HepG2 (cell line): Measurements from ENCODE around the gene FIGNL1. TPM values are rescaled to one million over a fixed set of nuclear protein-coding genes. Genes with fewer than 3 reads are reported as not detected.

Source experiments
- ATAC-seq: fragments of 200-7000 bp; cut with Tn5 transposase; 3 replicates; pipeline ENCODE4 v1.9.1; 2020; ENCODE audit warnings: mild to moderate bottlenecking, moderate library complexity
- BruUV-seq: library from RNA; stranded (reverse); fragments of 400-500 nt; replicated peaks from 2 replicates; lab custom pipeline; 2021; lab: Mats Ljungman, UMichigan
- CTCF ChIA-PET: fragments of 300-600 bp; formaldehyde crosslinking; extraction: SDS; loops from one replicate; lab custom pipeline; 2021; ENCODE audit warnings: low total read pairs, inconsistent platforms, low intra/inter-chr PET ratio; lab: Yijun Ruan, JAX
- POLR2A ChIA-PET: fragments of 350-600 bp; sonication (Branson Sonifier 250); formaldehyde crosslinking; loops from one replicate; lab custom pipeline; 2020; ENCODE audit warnings: antibody characterized with exemption, inconsistent platforms; lab: Yijun Ruan, JAX
- DNase-seq: peaks from one replicate; pipeline ENCODE4 v3.0.0-alpha.2; 2015; ENCODE audit warnings: low spot score
- FAIRE-seq: peaks from 3 replicates; lab custom pipeline; 2011; peaks lifted over from hg19 to GRCh38; lab: Jason Lieb, UNC
- H2AFZ ChIP-seq: one replicate; pipeline ENCODE4 v1.6.1; 2011; ENCODE audit warnings: low read length, inconsistent platforms
- H3K27ac ChIP-seq: fragments of 300-600 bp; 3 replicates; pipeline ENCODE4 v1.8.0; 2011; ENCODE audit warnings: mixed run types, mild to moderate bottlenecking, mixed read lengths, low read length, inconsistent platforms; ENCODE audit not compliant: insufficient read depth; ENCODE audit errors: extremely low read length
- H3K27me3 ChIP-seq, 2 experiments: fragments of 200-600 bp in 1 of 2; 2 replicates in 1 of 2; 3 replicates in 1 of 2; pipeline versions ENCODE4 v1.6.0 to v1.8.0; 2011; ENCODE audit warnings: low read length in 2 of 2, mild to moderate bottlenecking in 2 of 2, moderate library complexity in 2 of 2, inconsistent platforms in 1 of 2; ENCODE audit not compliant: insufficient read depth in 2 of 2, control insufficient read depth in 1 of 2
- H3K36me3 ChIP-seq, 2 experiments: fragments of 200-600 bp in 1 of 2; replicated peaks in 1 of 2; 2 replicates in 1 of 2; 3 replicates in 1 of 2; pipeline versions ENCODE4 v1.5.1 to v1.8.0; 2011; ENCODE audit warnings: low read length in 2 of 2, inconsistent platforms in 1 of 2; ENCODE audit not compliant: insufficient read depth in 2 of 2, control insufficient read depth in 1 of 2
- H3K4me1 ChIP-seq: 2 replicates; pipeline ENCODE4 v1.5.1; 2012; ENCODE audit warnings: low read length, inconsistent platforms; ENCODE audit not compliant: insufficient read depth
- H3K4me2 ChIP-seq: 2 replicates; pipeline ENCODE4 v1.6.0; 2011; ENCODE audit warnings: low read depth, low read length, inconsistent platforms
- H3K4me3 ChIP-seq, 3 experiments: fragments of 200-600 bp in 1 of 3; sonication (generic), shearing (Covaris generic) in 1 of 3; replicated peaks in 1 of 3; 2 replicates each; pipeline ENCODE4 v1.5.1; 2011 to 2016; ENCODE audit warnings: low read length in 3 of 3, inconsistent platforms in 2 of 3, low read depth in 2 of 3, mild to moderate bottlenecking in 2 of 3, control low read depth in 1 of 3, mixed read lengths in 1 of 3; ENCODE audit not compliant: insufficient read depth in 1 of 3
- H3K79me2 ChIP-seq: one replicate; pipeline ENCODE4 v1.6.1; 2011; ENCODE audit warnings: low read length, inconsistent platforms; ENCODE audit not compliant: insufficient read depth
- H3K9ac ChIP-seq: 2 replicates; pipeline ENCODE4 v1.6.0; 2011; ENCODE audit warnings: mild to moderate bottlenecking, low read depth, low read length, inconsistent platforms; ENCODE audit not compliant: insufficient read depth
- H3K9me3 ChIP-seq: 2 replicates; pipeline ENCODE4 v1.5.1; 2012; ENCODE audit warnings: mild to moderate bottlenecking, low read length
- H4K20me1 ChIP-seq: 2 replicates; pipeline ENCODE4 v1.6.0; 2011; ENCODE audit warnings: inconsistent platforms, mild to moderate bottlenecking, low read length, moderate library complexity; ENCODE audit not compliant: insufficient read depth
- ARNT2 ChIP-seq: sonication (generic); formaldehyde crosslinking; IDR thresholded peaks from 2 replicates; pipeline ENCODE4 v1.8.0; 2022; ENCODE audit warnings: mild to moderate bottlenecking, low read depth, missing genetic modification reagents, moderate library complexity
- FOSL1 ChIP-seq: sonication (generic); formaldehyde crosslinking; IDR thresholded peaks from 2 replicates; pipeline ENCODE4 v1.9.0; 2021; ENCODE audit warnings: missing genetic modification reagents, borderline replicate concordance
- HDAC6 ChIP-seq: fragments of 200-600 bp; sonication (generic); IDR thresholded peaks from 2 replicates; pipeline ENCODE4 v1.7.0; 2017; ENCODE audit warnings: mild to moderate bottlenecking, antibody characterized with exemption, low read length, low read depth
- HOXA9 ChIP-seq: sonication (generic); formaldehyde crosslinking; IDR thresholded peaks from 2 replicates; pipeline ENCODE4 v1.8.1; 2022; ENCODE audit warnings: missing genetic modification reagents, mild to moderate bottlenecking, moderate library complexity, borderline replicate concordance
- IRF2 ChIP-seq: IDR thresholded peaks from 2 replicates; pipeline ENCODE4 v1.6.1; 2018; ENCODE audit warnings: missing genetic modification reagents, missing compliant biosample characterization
- KLF13 ChIP-seq: sonication (generic); formaldehyde crosslinking; IDR thresholded peaks from 2 replicates; pipeline ENCODE4 v1.4.0; 2020; ENCODE audit warnings: mild to moderate bottlenecking, missing genetic modification reagents
- MXD4 ChIP-seq: IDR thresholded peaks from 2 replicates; pipeline ENCODE4 v1.6.1; 2016; ENCODE audit warnings: mild to moderate bottlenecking, missing biosample characterization, missing genetic modification reagents
- NCOA1 ChIP-seq: sonication (generic); formaldehyde crosslinking; IDR thresholded peaks from 2 replicates; pipeline ENCODE4 v1.9.0; 2021; ENCODE audit warnings: missing genetic modification reagents
- SMAD9 ChIP-seq: sonication (generic); formaldehyde crosslinking; IDR thresholded peaks from 2 replicates; pipeline ENCODE4 v1.5.1; 2020; ENCODE audit warnings: mild to moderate bottlenecking, missing genetic modification reagents
- SOX6 ChIP-seq, 2 experiments: fragments of 450-650 bp in 1 of 2; sonication (generic) in 1 of 2; formaldehyde crosslinking in 1 of 2; IDR thresholded peaks; 2 replicates each; pipeline versions ENCODE4 v1.4.0 to v1.6.1; 2017 to 2020; ENCODE audit warnings: antibody characterized with exemption in 1 of 2, mild to moderate bottlenecking in 1 of 2, missing genetic modification reagents in 1 of 2
- WIZ ChIP-seq: sonication (generic); formaldehyde crosslinking; IDR thresholded peaks from 2 replicates; pipeline ENCODE4 v1.5.1; 2020; ENCODE audit warnings: mild to moderate bottlenecking, missing genetic modification reagents
- ZNF331 ChIP-seq: sonication (generic); formaldehyde crosslinking; IDR thresholded peaks from 2 replicates; pipeline ENCODE4 v1.4.0; 2020; ENCODE audit warnings: missing genetic modification reagents
- ZNF382 ChIP-seq: sonication (generic); formaldehyde crosslinking; IDR thresholded peaks from 2 replicates; pipeline ENCODE4 v1.5.0; 2020; ENCODE audit warnings: missing genetic modification reagents, mild to moderate bottlenecking, borderline replicate concordance
- ZNF496 ChIP-seq: sonication (generic); formaldehyde crosslinking; IDR thresholded peaks from 2 replicates; pipeline ENCODE4 v1.8.1; 2023; ENCODE audit warnings: mild to moderate bottlenecking, moderate library complexity, missing genetic modification reagents; ENCODE audit not compliant: insufficient replicate concordance
- ZNF607 ChIP-seq: sonication (generic); formaldehyde crosslinking; IDR thresholded peaks from 2 replicates; pipeline ENCODE4 v1.5.1; 2020; ENCODE audit warnings: missing genetic modification reagents, mild to moderate bottlenecking, borderline replicate concordance
- ZNF773 ChIP-seq: sonication (generic); formaldehyde crosslinking; IDR thresholded peaks from 2 replicates; pipeline ENCODE4 v1.4.0; 2020; ENCODE audit warnings: missing genetic modification reagents, borderline replicate concordance
- WGBS: methylation state at CpG from one replicate; pipeline ENCODE4 v1.1.6; 2017; ENCODE audit warnings: low lambda C conversion rate; 5-methylcytosine and 5-hydroxymethylcytosine counted together
- in situ Hi-C: cut with HindIII; loops from 2 replicates; pipeline ENCODE4 v1.10.0; 2017; ENCODE audit warnings: low pct_unique_long_range_greater_than_20kb; ENCODE audit not compliant: extremely low pct_ligation_motif_present
- intact Hi-C: fragments of 100-400 bp; cut with micrococcal nuclease; formaldehyde crosslinking; loops from one replicate; pipeline ENCODE4 v1.10.0; 2022; ENCODE audit not compliant: unreplicated experiment
- polyA plus RNA-seq, 8 experiments: library from polyadenylated mRNA; depleted of rRNA in 3 of 8; stranded (reverse) in 7 of 8; unstranded in 1 of 8; fragments of >200 nt; fragmentation: Illumina TruSeq in 4 of 8; extraction: Trizol in 4 of 8; gene quantifications; 2 replicates each; pipeline versions ENCODE4 v1.2.1 to v1.2.3, GENCODE V29; 2011 to 2016; ENCODE audit warnings: low read depth in 4 of 8, missing spikeins in 1 of 8, mixed read lengths in 1 of 8; ENCODE audit not compliant: insufficient read depth in 1 of 8
- total RNA-seq, 5 experiments: library from RNA; depleted of rRNA; stranded (reverse); fragments of >200 nt; fragmentation: Illumina TruSeq; extraction: Trizol; gene quantifications; 2 replicates each; pipeline ENCODE4 v1.2.3, GENCODE V29; 2016; ENCODE audit warnings: low read depth in 1 of 5
- TF ChIP-seq, protein P1 (sequence below): sonication (generic); formaldehyde crosslinking; conservative IDR thresholded peaks from 2 replicates; pipeline ENCODE4 v1.8.0; 2022; ENCODE audit warnings: missing genetic modification reagents
- TF ChIP-seq, protein P2 (sequence below): sonication (generic); formaldehyde crosslinking; IDR thresholded peaks from 2 replicates; pipeline ENCODE4 v1.8.0; 2023; ENCODE audit warnings: mild to moderate bottlenecking, missing genetic modification reagents

FIGNL1 gene
- total and polyA plus RNA-seq, 2 of the 13 experiments (the other 11 are each of a cell fraction or from before 2014, with no cell fraction given): 4.0 to 20.9 TPM

DNA sequence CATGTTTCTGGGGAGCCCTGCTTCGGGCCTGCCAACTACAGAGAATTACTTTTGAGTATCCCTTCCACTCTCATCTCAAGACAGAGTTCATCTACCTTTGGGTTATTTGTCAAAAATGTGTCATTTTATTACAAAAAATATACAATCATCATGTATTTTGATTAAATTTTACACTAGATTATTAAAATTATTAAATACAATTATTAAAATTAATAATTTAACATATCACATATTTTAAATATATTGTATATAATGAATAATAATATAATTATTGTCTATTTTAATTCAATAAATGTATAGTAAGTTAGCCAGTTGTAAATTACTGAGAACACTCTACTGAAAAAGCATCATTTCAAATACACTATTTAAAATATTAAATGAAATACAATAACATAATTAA, 50.9 kb downstream of the FIGNL1 start:
- H3K27ac ChIP-seq: no peak overlapping the region
- CTCF ChIA-PET: no interaction called here
- intact Hi-C loops: no loop called here
- no TSS peak for BruUV-seq
- in situ Hi-C loops: no loop called here
- ATAC-seq (no peak), FAIRE-seq (no peak)
- no peaks in the 10 kb centered on the region for H3K4me1 ChIP-seq
- H2AFZ ChIP-seq: no peak overlapping the region
- H4K20me1 ChIP-seq: no peaks in the 10 kb centered on the region
- H3K4me3 ChIP-seq: no peak overlapping the region
- H3K36me3 ChIP-seq: no peaks in the 10 kb centered on the region
- WGBS: 0% methylated on average over 1 of the region's 1 CpG
- no peak for TF ChIP-seq HOXA9
- TF ChIP-seq FOSL1 (CRISPR knock-in tag): no peak
- TF ChIP-seq, all 625 proteins: peak for 0
- H3K4me2 ChIP-seq: no peak overlapping the region
- H3K79me2 ChIP-seq: no peaks in the 10 kb centered on the region
- H3K9ac ChIP-seq: no peak overlapping the region
- H3K27me3 ChIP-seq: peaks cover 0 to 21% of the 10 kb centered on the region in 2 experiments; a peak in 2 of 5 replicates
- no peak for DNase-seq
- POLR2A ChIA-PET: no interaction called here
- H3K9me3 ChIP-seq: no peaks in the 10 kb centered on the region

DNA sequence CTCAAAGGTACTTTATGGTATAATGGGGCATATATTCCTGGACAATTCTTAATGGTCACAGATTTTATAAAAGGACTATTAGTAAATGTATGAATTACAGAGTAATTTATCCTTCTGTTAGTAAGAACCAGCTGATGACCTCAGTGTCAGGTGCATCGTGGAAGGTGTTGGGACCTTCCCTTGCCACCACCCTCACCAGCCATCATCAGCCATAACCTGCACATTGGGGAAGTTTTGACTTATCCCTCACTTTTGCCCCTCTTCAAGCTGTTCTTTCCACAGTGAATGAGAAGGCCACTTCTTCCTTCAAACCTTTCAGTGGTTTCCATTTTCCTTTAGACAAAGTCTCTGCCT, 52.2 kb downstream of the FIGNL1 start:
- H3K27me3 ChIP-seq: peaks cover 0 to 14% of the 10 kb centered on the region in 2 experiments; a peak in 2 of 5 replicates
- CTCF ChIA-PET: no interaction called here
- 0% methylated on average over 1 of the region's 1 CpG for WGBS
- TF ChIP-seq SOX6 (IDR thresholded peaks at IDR 0.05) (no peak), SOX6 (CRISPR knock-in tag; IDR thresholded peaks at IDR 0.05) (no peak), NCOA1 (no peak), ZNF496 (CRISPR knock-in tag) (no peak), ARNT2 (CRISPR knock-in tag) (no peak), SMAD9 (CRISPR knock-in tag) (no peak), WIZ (no peak), ZNF773 (CRISPR knock-in tag) (no peak), KLF13 (CRISPR knock-in tag) (no peak), IRF2 (CRISPR knock-in tag) (no peak), MXD4 (no peak), ZNF331 (no peak), ZNF607 (no peak), ZNF382 (no peak), HDAC6 (no peak)
- TF ChIP-seq, protein P1, sequence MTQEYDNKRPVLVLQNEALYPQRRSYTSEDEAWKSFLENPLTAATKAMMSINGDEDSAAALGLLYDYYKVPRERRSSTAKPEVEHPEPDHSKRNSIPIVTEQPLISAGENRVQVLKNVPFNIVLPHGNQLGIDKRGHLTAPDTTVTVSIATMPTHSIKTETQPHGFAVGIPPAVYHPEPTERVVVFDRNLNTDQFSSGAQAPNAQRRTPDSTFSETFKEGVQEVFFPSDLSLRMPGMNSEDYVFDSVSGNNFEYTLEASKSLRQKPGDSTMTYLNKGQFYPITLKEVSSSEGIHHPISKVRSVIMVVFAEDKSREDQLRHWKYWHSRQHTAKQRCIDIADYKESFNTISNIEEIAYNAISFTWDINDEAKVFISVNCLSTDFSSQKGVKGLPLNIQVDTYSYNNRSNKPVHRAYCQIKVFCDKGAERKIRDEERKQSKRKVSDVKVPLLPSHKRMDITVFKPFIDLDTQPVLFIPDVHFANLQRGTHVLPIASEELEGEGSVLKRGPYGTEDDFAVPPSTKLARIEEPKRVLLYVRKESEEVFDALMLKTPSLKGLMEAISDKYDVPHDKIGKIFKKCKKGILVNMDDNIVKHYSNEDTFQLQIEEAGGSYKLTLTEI: no peak
- TF ChIP-seq, protein P2, sequence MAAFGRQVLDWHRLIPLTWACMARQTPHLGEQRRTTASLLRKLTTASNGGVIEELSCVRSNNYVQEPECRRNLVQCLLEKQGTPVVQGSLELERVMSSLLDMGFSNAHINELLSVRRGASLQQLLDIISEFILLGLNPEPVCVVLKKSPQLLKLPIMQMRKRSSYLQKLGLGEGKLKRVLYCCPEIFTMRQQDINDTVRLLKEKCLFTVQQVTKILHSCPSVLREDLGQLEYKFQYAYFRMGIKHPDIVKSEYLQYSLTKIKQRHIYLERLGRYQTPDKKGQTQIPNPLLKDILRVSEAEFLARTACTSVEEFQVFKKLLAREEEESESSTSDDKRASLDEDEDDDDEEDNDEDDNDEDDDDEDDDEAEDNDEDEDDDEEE: no peak

More for the DNA sequence above, 52.2 kb downstream of the FIGNL1 start:
- no peak for FAIRE-seq
- no TSS peak for BruUV-seq
- Histone ChIP-seq H3K4me3 (no peak overlapping the region), H3K4me1 (no peaks in the 10 kb centered on the region), H3K27ac (no peak overlapping the region), H3K79me2 (no peaks in the 10 kb centered on the region), H3K36me3 (no peaks in the 10 kb centered on the region), H3K9me3 (no peaks in the 10 kb centered on the region), H4K20me1 (no peaks in the 10 kb centered on the region), H2AFZ (no peak overlapping the region), H3K4me2 (no peak overlapping the region), H3K9ac (no peak overlapping the region)
- POLR2A ChIA-PET: no interaction called here
- intact Hi-C loops: no loop called here
- no peak for ATAC-seq
- DNase-seq: no peak
- in situ Hi-C loops: no loop called here
